WI38 (cell line): ENCODE data around the gene SMAD3.

ENCODE experiments used
- H3K4me3 ChIP-seq: 2 replicates; pipeline ENCODE4 v1.5.1; 2011; ENCODE audit warnings: low read depth, mild to moderate bottlenecking, control low read depth, low read length
- TF ChIP-seq, protein P1 (sequence below): IDR thresholded peaks from 2 replicates; pipeline ENCODE4 v1.5.1; 2012; ENCODE audit warnings: low read depth, mild to moderate bottlenecking, control low read depth, low read length

SMAD3 gene

DNA sequence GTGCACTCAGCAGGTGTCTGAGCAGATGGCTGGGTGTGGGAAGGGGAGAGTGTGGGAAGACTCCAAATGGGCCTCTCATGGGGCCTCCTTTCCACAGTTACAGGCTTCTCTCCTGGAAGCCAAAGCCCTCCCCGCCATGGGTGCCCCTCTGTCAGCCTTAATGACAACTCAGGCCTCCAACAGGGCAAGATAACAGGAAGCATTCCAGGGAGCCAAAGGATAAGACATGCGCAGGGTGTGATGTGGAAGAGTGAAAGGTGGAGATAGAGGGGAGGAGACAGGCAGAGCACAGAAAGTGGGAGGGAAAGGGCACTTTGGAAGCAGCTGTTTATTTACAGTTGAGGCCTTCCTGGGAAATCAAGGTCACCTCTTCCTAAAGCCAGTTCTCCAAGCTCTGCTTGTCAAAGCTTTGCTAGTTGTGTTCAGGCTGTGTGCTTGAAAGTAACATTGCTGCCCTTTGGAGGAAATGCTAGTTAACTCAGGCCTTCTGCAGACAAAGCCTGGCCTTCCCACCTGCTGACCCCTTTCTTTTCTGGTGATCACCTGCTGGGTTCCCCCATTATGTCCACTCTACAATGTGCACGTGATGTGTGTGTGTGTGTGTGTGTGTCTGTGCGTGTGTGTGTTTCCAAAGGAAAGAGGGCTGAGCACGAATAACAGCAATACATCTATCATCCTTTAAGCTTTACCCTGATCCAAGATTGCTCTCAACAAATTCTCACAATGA, 35.2 kb upstream of the SMAD3 start:
- TF ChIP-seq, protein P1, sequence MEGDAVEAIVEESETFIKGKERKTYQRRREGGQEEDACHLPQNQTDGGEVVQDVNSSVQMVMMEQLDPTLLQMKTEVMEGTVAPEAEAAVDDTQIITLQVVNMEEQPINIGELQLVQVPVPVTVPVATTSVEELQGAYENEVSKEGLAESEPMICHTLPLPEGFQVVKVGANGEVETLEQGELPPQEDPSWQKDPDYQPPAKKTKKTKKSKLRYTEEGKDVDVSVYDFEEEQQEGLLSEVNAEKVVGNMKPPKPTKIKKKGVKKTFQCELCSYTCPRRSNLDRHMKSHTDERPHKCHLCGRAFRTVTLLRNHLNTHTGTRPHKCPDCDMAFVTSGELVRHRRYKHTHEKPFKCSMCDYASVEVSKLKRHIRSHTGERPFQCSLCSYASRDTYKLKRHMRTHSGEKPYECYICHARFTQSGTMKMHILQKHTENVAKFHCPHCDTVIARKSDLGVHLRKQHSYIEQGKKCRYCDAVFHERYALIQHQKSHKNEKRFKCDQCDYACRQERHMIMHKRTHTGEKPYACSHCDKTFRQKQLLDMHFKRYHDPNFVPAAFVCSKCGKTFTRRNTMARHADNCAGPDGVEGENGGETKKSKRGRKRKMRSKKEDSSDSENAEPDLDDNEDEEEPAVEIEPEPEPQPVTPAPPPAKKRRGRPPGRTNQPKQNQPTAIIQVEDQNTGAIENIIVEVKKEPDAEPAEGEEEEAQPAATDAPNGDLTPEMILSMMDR, result no peak
- H3K4me3 ChIP-seq, result no peak overlapping the region

DNA sequence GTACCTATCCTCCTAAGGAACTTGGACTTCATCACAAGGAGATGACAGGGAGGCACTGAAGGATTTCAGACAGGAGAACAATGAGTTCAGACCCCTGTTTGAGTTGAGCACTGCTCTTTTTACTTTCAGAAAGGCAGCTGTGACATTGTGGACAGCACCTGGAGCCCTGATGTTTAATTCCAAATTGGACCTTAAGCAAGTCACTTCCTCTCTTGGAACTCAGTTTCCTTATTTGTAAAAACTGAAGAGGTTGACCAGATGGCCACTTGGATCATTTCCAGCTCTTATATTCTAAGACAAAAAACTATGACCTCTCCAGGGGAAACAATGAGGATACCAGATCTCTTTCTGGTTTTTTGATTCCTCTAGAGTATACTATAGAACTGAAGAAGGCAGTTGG, 34.1 kb upstream of the SMAD3 start:
- no peak overlapping the region for H3K4me3 ChIP-seq
- TF ChIP-seq, protein P1, result no peak

DNA sequence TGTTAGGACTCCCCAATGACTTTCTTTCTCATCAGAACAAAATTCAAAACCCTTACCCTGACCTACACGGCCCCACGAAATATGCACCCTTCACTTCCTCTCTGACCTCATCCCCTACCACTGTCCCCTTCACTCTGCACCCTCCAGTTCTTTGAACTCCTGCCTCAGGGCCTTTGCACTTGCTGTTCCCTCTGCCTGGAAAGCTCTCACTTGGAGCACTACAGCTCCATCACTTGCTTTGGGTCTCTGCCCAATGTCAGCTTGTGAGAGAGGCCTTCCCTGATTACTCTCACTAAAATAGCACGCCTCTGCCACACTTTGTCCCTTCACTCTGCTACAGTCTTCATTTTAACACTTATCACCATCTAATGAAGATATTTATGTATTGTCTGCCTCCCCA, 32.8 kb upstream of the SMAD3 start:
- TF ChIP-seq, protein P1, result no peak
- no peak overlapping the region for H3K4me3 ChIP-seq

DNA sequence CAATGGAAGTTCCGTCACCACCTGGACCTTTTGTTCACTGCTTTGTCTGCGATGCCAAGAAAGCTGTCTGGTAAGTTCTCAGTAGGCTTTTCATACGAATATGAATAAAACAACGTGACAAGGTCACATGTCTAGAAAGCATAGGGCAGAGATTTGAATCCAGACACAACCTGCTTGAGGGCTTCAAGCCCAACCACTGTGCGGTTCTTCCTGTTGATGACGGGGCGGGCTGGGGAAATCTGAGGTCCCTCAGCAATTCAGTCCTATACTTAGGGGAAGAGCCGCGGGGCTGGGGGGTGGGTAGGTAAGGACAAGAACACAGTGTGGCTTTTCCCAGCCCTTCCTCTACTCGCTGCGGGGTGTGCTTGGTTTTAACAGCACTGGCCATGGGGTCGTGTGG, 32.4 kb upstream of the SMAD3 start:
- TF ChIP-seq, protein P1, result no peak
- no peak overlapping the region for H3K4me3 ChIP-seq

DNA sequence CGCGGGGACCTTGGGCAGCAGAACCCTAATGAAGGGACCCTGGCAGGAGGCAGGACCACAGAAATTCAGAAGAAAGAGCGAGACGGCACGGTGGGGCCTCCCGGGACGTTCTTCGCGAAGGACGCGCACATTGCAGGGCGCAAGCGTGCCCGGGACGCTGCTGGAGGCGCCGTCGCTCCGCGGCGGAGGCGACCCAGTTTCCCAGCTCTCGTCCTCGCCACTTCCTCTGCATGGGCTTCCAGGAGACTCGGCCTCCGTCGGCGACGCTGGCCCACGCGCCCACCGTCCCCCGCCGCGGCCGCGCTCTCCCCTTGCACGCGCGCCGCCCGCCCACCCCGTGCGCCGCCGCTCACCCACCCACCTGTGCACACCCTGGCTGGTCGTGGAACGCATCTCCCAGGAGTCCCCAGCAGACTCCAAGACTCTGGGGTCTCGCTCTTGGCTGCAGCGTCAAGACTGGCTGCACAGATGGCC, 31.8 kb upstream of the SMAD3 start:
- TF ChIP-seq, protein P1, result no peak
- H3K4me3 ChIP-seq, result no peak overlapping the region

DNA sequence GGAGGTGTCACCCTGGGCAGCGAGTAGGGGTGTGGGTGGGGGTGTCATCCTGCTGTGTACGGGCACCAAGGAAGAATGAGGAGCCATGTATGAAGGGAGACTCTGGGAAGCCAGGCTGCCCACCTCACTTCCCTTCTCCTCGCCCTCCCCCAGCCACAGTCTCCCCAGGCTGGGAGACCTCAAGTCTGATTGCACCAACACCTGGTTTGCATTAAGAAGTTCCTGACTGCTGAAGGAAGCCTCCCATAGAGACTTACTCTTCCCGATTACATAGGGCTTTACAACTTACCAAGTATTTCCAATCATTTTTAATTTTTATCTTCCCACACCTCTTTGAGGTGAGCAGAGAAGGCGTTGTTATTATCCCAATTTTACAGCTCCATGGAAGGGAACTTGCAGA, 29.5 kb upstream of the SMAD3 start:
- no peak overlapping the region for H3K4me3 ChIP-seq
- TF ChIP-seq, protein P1, result no peak

DNA sequence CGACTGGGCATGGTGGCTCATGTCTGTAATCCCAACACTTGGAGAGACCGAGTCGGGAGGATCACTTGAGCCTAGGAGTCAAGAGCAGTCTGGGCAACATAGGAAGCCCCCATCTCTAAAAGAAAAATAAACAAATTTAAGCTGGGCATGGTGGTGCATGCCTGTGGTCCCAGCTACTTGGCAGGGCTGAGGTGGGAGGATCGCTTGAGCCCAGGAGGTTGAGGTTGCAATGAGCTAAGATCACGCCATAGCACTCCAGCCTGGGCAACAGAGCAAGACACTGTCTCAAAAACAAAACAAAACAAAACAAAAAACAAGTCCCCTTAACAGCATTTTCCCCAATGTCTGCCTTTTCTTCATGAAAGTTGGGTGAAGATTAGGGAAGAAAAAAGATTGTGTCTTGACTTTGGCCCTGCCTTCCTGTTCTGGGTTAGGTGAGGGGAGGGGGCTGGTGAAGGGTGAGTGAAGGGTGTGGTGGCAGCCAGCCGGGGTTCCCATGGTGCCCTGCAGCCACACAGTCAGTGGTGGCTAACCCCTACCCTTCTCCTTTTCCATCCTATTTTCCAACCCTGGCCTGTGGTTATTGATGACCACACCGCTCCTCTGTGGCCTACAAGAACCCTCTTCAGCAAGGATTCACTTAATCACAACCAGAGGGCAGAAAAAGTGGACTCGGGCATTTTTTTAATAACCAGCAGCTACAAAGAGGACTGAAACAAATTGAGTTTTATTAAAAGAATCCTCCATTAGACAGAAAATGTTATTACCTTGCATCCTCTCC, 28.4 kb upstream of the SMAD3 start:
- no peak overlapping the region for H3K4me3 ChIP-seq
- TF ChIP-seq, protein P1, result no peak
